Tibial artery (tissue), 4 donors: Measurements from ENCODE around the gene SGTA.

Experiments used
- DNase-seq, 2 donors: peaks; one replicate each; pipeline ENCODE4 v3.0.0-alpha.2; 2019
- H3K27ac ChIP-seq, 2 donors: fragments of 200-600 bp; sonication (generic) in 1 of 2; 1 replicate in 1 of 2; 2 replicates in 1 of 2; pipeline ENCODE4 v1.5.1; 2018 to 2019; ENCODE audit warnings: mild to moderate bottlenecking in 1 of 2
- H3K27me3 ChIP-seq, 2 donors: fragments of 200-600 bp; sonication (generic) in 1 of 2; one replicate each; pipeline versions ENCODE4 v1.5.1 to v1.6.0; 2016 to 2019
- H3K36me3 ChIP-seq, 3 donors: fragments of 200-600 bp; sonication (generic) in 2 of 3; one replicate each; pipeline ENCODE4 v1.5.1; 2016 to 2019; ENCODE audit warnings: mild to moderate bottlenecking in 2 of 3
- H3K4me1 ChIP-seq, 4 donors: fragments of 200-600 bp; sonication (generic) in 2 of 4; 1 replicate in 3 of 4; 2 replicates in 1 of 4; pipeline ENCODE4 v1.5.1; 2016 to 2019
- H3K4me3 ChIP-seq, 2 donors: fragments of 200-600 bp; sonication (generic) in 1 of 2; 1 replicate in 1 of 2; 2 replicates in 1 of 2; pipeline ENCODE4 v1.5.1; 2018 to 2019; ENCODE audit warnings: mild to moderate bottlenecking in 2 of 2
- H3K9me3 ChIP-seq, 3 donors: fragments of 200-600 bp; sonication (generic) in 1 of 3; one replicate each; pipeline ENCODE4 v1.5.1; 2016 to 2019
- intact Hi-C: fragments of 100-400 bp; cut with DNase I; formaldehyde crosslinking; loops from one replicate; pipeline ENCODE4 v1.15.0; 2023; ENCODE audit warnings: low total_unique reads
- TF ChIP-seq, protein P1 (sequence below), 2 experiments: fragments of 200-600 bp in 1 of 2; fragments of 450-650 bp in 1 of 2; IDR thresholded peaks; one replicate each; pipeline ENCODE4 v1.5.1; 2017 to 2019; ENCODE audit warnings: antibody characterized with exemption in 2 of 2, mild to moderate bottlenecking in 1 of 2, moderate library complexity in 1 of 2

Gene SGTA

GRCh38 chr19:2803486-2804155, 20.5 kb upstream of the SGTA start:
- Histone ChIP-seq H3K27ac (no peak overlapping the region), H3K27me3 (no peaks in the 10 kb centered on the region), H3K9me3 (no peaks in the 10 kb centered on the region), H3K4me1 (no peaks in the 10 kb centered on the region), H3K4me3 (no peak overlapping the region), H3K36me3 (peaks cover 9 to 96% (median 58%) of the 10 kb centered on the region in 3 donors)
- no peak for DNase-seq
- TF ChIP-seq, protein P1, sequence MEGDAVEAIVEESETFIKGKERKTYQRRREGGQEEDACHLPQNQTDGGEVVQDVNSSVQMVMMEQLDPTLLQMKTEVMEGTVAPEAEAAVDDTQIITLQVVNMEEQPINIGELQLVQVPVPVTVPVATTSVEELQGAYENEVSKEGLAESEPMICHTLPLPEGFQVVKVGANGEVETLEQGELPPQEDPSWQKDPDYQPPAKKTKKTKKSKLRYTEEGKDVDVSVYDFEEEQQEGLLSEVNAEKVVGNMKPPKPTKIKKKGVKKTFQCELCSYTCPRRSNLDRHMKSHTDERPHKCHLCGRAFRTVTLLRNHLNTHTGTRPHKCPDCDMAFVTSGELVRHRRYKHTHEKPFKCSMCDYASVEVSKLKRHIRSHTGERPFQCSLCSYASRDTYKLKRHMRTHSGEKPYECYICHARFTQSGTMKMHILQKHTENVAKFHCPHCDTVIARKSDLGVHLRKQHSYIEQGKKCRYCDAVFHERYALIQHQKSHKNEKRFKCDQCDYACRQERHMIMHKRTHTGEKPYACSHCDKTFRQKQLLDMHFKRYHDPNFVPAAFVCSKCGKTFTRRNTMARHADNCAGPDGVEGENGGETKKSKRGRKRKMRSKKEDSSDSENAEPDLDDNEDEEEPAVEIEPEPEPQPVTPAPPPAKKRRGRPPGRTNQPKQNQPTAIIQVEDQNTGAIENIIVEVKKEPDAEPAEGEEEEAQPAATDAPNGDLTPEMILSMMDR (IDR thresholded peaks at IDR 0.05): no peak
- intact Hi-C loops: no loop called here

DNA sequence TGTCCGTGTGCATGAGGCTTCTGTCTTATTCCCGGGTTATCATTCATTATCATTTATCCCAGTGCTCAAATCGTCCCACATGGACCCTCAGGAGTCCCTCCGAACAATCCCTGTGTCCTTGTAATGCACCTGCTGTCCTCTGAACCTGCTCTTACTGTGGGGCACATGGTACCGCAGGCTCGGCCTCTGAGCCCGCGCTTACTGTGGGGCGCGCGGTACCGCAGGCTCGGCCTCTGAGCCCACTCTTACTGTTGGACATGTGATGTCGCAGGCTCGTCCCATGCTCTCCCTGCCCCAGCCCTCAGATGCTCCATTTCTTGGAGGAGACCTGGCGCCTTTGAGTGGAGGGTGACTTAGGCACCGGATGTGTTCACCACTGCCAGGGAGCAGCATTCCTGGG, 19.8 kb upstream of the SGTA start:
- DNase-seq: no peak
- no peaks in the 10 kb centered on the region for H3K4me1 ChIP-seq
- TF ChIP-seq, protein P1 (IDR thresholded peaks at IDR 0.05): no peak
- no peaks in the 10 kb centered on the region for H3K9me3 ChIP-seq
- no peak overlapping the region for H3K27ac ChIP-seq
- H3K4me3 ChIP-seq: no peak overlapping the region
- intact Hi-C loops: no loop called here
- peaks cover 9 to 96% (median 54%) of the 10 kb centered on the region in 3 donors for H3K36me3 ChIP-seq
- H3K27me3 ChIP-seq: no peaks in the 10 kb centered on the region

DNA sequence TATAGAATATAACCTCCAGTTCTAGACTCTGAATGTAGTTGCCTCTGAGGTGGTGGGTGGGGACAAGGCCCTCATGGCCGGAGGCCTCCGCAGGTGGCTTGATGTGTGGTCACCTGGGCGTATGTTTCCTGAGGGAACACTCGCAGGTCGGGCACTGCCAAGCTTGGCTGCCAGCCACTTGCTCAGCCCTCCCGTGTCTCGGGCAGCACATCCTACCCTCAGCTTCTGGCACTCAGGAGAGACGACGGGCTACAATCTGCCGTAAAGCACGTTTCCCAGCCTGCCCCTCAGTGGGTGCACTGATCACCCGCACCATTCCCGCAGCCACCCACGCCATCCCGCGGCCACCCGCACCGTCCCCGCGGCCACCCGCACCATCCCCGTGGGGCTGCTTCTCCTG, 17.4 kb upstream of the SGTA start:
- Histone ChIP-seq H3K36me3 (peaks cover 4 to 96% (median 49%) of the 10 kb centered on the region in 3 donors), H3K27me3 (no peaks in the 10 kb centered on the region), H3K9me3 (no peaks in the 10 kb centered on the region), H3K4me3 (no peak overlapping the region), H3K4me1 (no peaks in the 10 kb centered on the region), H3K27ac (no peak overlapping the region)
- no peak for DNase-seq
- TF ChIP-seq, protein P1 (IDR thresholded peaks at IDR 0.05): no peak
- intact Hi-C loops: no loop called here

DNA sequence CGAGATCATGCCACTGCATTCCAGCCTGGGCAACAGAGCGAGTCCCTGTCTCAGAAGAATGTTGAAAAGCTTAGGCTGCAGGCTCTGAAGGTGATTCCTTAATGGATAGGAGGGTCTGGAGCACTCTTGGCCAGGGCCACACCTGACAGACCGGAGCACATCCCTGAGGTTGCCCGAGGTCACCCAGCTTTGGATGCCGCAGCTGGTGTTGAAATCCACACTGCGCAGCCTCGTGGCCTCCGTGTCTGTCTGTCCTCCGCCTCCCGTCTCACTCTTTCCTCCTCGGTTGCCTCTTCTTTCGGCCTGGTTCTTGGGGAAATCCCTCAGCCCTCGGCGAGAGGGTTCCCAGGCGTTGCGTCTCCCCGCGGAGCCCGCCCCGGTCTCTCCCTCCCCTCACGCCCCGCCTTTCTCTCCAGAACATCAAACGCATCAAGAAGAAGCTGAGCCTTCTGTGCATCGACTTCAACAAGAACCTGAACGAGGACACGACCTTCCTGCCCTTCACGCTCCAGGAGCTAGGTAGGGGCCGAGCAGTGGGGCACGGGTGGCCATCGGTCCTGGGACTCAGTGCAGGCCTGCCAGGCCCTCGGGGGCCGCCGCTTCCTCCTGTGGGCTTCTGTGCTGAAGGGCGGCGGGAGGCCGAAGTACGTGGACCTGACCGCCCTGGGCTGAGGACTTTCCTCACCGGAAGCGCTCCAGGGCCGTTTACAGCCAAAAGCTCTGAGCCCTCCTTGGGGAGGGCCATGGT, 16.4 kb upstream of the SGTA start:
- no peaks in the 10 kb centered on the region for H3K4me1 ChIP-seq
- no peak for DNase-seq
- intact Hi-C loops: no loop called here
- H3K9me3 ChIP-seq: no peaks in the 10 kb centered on the region
- no peak overlapping the region for H3K4me3 ChIP-seq
- no peaks in the 10 kb centered on the region for H3K27me3 ChIP-seq
- H3K36me3 ChIP-seq: peaks cover 4 to 96% (median 51%) of the 10 kb centered on the region in 3 donors
- TF ChIP-seq, protein P1 (IDR thresholded peaks at IDR 0.05): no peak
- H3K27ac ChIP-seq: no peak overlapping the region

- Histone ChIP-seq H3K36me3 (peaks cover 4 to 96% (median 53%) of the 10 kb centered on the region in 3 donors), H3K4me1 (no peaks in the 10 kb centered on the region), H3K27ac (no peak overlapping the region), H3K4me3 (no peak overlapping the region), H3K27me3 (no peaks in the 10 kb centered on the region), H3K9me3 (no peaks in the 10 kb centered on the region)
- TF ChIP-seq, protein P1 (IDR thresholded peaks at IDR 0.05): no peak
- intact Hi-C loops: no loop called here
- no peak for DNase-seq
These were observed 15.7 kb upstream of the SGTA start for GRCh38 chr19:2798733-2799132.
